Measurements from ENCODE around the gene STK32C.

The STK32C gene

DNA sequence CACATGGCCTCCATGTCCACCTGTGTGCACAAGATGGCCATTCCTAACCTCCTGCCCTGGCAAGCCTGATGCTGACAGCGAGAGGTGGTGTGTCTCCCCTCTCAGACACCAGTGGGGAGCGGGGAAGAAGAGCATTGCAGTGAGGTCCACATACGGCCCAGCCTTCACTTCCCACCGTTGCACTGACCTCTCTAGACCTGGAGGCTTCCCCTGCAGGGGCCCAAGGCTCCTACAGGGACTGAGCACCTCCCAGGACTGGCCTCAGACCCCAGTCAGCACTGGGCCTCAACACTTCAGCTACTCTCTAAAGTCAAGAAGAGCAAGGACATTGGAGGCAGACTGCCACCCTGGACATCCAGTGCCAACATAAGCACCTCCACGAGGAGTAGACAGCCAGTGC lies 15.9 kb downstream of the STK32C start:
- H3K4me3 ChIP-seq (replicated peaks; ENCODE audit: insufficient read depth, low read length) = no peak overlapping the region
- no peak overlapping the region for H3K27ac ChIP-seq (replicated peaks)
- TF ChIP-seq, protein P1, sequence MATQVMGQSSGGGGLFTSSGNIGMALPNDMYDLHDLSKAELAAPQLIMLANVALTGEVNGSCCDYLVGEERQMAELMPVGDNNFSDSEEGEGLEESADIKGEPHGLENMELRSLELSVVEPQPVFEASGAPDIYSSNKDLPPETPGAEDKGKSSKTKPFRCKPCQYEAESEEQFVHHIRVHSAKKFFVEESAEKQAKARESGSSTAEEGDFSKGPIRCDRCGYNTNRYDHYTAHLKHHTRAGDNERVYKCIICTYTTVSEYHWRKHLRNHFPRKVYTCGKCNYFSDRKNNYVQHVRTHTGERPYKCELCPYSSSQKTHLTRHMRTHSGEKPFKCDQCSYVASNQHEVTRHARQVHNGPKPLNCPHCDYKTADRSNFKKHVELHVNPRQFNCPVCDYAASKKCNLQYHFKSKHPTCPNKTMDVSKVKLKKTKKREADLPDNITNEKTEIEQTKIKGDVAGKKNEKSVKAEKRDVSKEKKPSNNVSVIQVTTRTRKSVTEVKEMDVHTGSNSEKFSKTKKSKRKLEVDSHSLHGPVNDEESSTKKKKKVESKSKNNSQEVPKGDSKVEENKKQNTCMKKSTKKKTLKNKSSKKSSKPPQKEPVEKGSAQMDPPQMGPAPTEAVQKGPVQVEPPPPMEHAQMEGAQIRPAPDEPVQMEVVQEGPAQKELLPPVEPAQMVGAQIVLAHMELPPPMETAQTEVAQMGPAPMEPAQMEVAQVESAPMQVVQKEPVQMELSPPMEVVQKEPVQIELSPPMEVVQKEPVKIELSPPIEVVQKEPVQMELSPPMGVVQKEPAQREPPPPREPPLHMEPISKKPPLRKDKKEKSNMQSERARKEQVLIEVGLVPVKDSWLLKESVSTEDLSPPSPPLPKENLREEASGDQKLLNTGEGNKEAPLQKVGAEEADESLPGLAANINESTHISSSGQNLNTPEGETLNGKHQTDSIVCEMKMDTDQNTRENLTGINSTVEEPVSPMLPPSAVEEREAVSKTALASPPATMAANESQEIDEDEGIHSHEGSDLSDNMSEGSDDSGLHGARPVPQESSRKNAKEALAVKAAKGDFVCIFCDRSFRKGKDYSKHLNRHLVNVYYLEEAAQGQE (IDR thresholded peaks at IDR 0.05; ENCODE audit: insufficient replicate concordance, low read depth) = no peak
- TF ChIP-seq POLR2AphosphoS5 (IDR thresholded peaks at IDR 0.05; ENCODE audit: low read depth) (no peak), SPI1 (IDR thresholded peaks at IDR 0.05; ENCODE audit: borderline replicate concordance, low read depth) (no peak), GABPA (IDR thresholded peaks at IDR 0.05; ENCODE audit: low read depth) (no peak)
- TF ChIP-seq, protein P2, sequence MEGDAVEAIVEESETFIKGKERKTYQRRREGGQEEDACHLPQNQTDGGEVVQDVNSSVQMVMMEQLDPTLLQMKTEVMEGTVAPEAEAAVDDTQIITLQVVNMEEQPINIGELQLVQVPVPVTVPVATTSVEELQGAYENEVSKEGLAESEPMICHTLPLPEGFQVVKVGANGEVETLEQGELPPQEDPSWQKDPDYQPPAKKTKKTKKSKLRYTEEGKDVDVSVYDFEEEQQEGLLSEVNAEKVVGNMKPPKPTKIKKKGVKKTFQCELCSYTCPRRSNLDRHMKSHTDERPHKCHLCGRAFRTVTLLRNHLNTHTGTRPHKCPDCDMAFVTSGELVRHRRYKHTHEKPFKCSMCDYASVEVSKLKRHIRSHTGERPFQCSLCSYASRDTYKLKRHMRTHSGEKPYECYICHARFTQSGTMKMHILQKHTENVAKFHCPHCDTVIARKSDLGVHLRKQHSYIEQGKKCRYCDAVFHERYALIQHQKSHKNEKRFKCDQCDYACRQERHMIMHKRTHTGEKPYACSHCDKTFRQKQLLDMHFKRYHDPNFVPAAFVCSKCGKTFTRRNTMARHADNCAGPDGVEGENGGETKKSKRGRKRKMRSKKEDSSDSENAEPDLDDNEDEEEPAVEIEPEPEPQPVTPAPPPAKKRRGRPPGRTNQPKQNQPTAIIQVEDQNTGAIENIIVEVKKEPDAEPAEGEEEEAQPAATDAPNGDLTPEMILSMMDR (IDR thresholded peaks at IDR 0.05; ENCODE audit: insufficient read depth, low read length) = no peak
- H3K27me3 ChIP-seq (ENCODE audit: insufficient read depth, poor library complexity, severe bottlenecking) = no peaks in the 10 kb centered on the region
- DNase-seq (ENCODE audit: low read depth in 1 of 2, low spot score in 1 of 2) = no peak

DNA sequence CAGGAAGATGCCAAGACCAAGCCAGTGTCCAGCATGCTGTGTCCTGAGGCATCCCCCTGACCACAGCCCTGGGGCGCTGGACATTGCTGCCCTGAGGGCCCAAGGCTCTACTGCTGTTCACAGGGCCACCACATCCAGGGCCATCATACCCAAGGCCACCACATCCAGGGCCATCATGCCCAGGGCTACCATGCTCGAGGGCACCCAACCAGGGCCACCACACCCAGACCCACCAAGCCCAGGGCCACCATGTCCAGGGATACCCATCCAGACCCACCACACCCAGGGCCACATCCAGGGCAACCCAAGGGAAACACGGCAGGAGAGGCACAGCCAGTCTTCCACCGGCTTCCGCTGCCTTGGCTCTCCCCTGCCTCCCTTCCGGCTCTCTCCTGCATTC lies 17.1 kb downstream of the STK32C start:
- H3K4me3 ChIP-seq (replicated peaks; ENCODE audit: insufficient read depth, low read length) = no peak overlapping the region
- H3K27me3 ChIP-seq (ENCODE audit: insufficient read depth, poor library complexity, severe bottlenecking) = no peaks in the 10 kb centered on the region
- DNase-seq (ENCODE audit: low read depth in 1 of 2, low spot score in 1 of 2) = no peak
- no peak overlapping the region for H3K27ac ChIP-seq (replicated peaks)
- TF ChIP-seq POLR2AphosphoS5 (IDR thresholded peaks at IDR 0.05; ENCODE audit: low read depth) (no peak), GABPA (IDR thresholded peaks at IDR 0.05; ENCODE audit: low read depth) (no peak), SPI1 (IDR thresholded peaks at IDR 0.05; ENCODE audit: borderline replicate concordance, low read depth) (no peak)
- TF ChIP-seq, protein P2 (IDR thresholded peaks at IDR 0.05; ENCODE audit: insufficient read depth, low read length) = no peak

DNA sequence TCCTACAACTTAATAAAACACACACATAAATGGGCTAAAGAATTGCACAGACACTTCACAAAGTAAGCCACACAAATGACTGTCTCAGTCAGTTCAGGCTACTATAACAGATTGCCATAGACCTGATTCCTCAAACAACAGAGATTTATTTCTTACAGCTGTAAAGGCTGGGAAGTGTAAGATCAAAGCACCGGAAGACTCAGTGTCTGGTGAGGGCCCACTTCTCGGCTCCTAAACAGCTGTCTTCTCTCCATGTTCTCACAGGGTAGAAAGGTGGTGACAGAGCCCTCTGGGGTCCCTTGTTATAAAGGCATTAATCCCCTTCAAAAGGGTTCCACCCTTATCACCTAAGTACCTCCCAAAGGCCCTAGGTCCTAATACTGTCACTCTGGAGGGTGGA lies 18.3 kb downstream of the STK32C start:
- H3K4me3 ChIP-seq (replicated peaks; ENCODE audit: insufficient read depth, low read length) = no peak overlapping the region
- DNase-seq (ENCODE audit: low read depth in 1 of 2, low spot score in 1 of 2) = no peak
- H3K27ac ChIP-seq (replicated peaks) = no peak overlapping the region
- no peak for TF ChIP-seq POLR2AphosphoS5 (IDR thresholded peaks at IDR 0.05; ENCODE audit: low read depth)
- no peak for TF ChIP-seq GABPA (IDR thresholded peaks at IDR 0.05; ENCODE audit: low read depth)
- TF ChIP-seq, protein P1 (IDR thresholded peaks at IDR 0.05; ENCODE audit: insufficient replicate concordance, low read depth) = no peak
- TF ChIP-seq SPI1 (IDR thresholded peaks at IDR 0.05; ENCODE audit: borderline replicate concordance, low read depth) = no peak
- TF ChIP-seq, protein P2 (IDR thresholded peaks at IDR 0.05; ENCODE audit: insufficient read depth, low read length) = no peak
- H3K27me3 ChIP-seq (ENCODE audit: insufficient read depth, poor library complexity, severe bottlenecking) = no peaks in the 10 kb centered on the region
